ENCODE measurements around the gene DCUN1D2.

The DCUN1D2 gene

GRCh38 chr13:113491418-113491883, 940 bp upstream of the DCUN1D2 start:
- DNase-seq (ENCODE audit: extremely low read depth, low read depth) = no peak
- peak overlapping the region; percentile 92 for H3K4me3 ChIP-seq (replicated peaks; ENCODE audit: low read depth, low read length)
- TF ChIP-seq CTCF (IDR thresholded peaks at IDR 0.05; ENCODE audit: low read depth, low read length, missing control alignments) = no peak

GRCh38 chr13:113489549-113490495, 689 bp downstream of the DCUN1D2 start:
- peak overlapping the region; percentile 92 for H3K4me3 ChIP-seq (replicated peaks; ENCODE audit: low read depth, low read length)
- TF ChIP-seq CTCF (IDR thresholded peaks at IDR 0.05; ENCODE audit: low read depth, low read length, missing control alignments) = no peak
- no peak for DNase-seq (ENCODE audit: extremely low read depth, low read depth)

- DNase-seq (ENCODE audit: extremely low read depth, low read depth) = no peak
- H3K4me3 ChIP-seq (replicated peaks; ENCODE audit: low read depth, low read length) = peak overlapping the region; percentile 92
- TF ChIP-seq CTCF (IDR thresholded peaks at IDR 0.05; ENCODE audit: low read depth, low read length, missing control alignments) = no peak
Observed at GRCh38 chr13:113489171-113489548, 1.4 kb downstream of the DCUN1D2 start.

GRCh38 chr13:113488283-113488682, 2.2 kb downstream of the DCUN1D2 start:
- no peak for DNase-seq (ENCODE audit: extremely low read depth, low read depth)
- no peak for TF ChIP-seq CTCF (IDR thresholded peaks at IDR 0.05; ENCODE audit: low read depth, low read length, missing control alignments)
- H3K4me3 ChIP-seq (replicated peaks; ENCODE audit: low read depth, low read length) = peak overlapping the region; percentile 92

- TF ChIP-seq CTCF (IDR thresholded peaks at IDR 0.05; ENCODE audit: low read depth, low read length, missing control alignments) = no peak
- no peak overlapping the region for H3K4me3 ChIP-seq (replicated peaks; ENCODE audit: low read depth, low read length)
- no peak for DNase-seq (ENCODE audit: extremely low read depth, low read depth)
Observed at GRCh38 chr13:113486698-113487097, 3.8 kb downstream of the DCUN1D2 start.

- no peak overlapping the region for H3K4me3 ChIP-seq (replicated peaks; ENCODE audit: low read depth, low read length)
- no peak for DNase-seq (ENCODE audit: extremely low read depth, low read depth)
- TF ChIP-seq CTCF (IDR thresholded peaks at IDR 0.05; ENCODE audit: low read depth, low read length, missing control alignments) = no peak
Observed at GRCh38 chr13:113485545-113485944, 5.0 kb downstream of the DCUN1D2 start.
